NCI-H146 (cell line): ENCODE results near the gene ZNF853.
"Not testable (repeated sequence)": the region's sequence is repeated elsewhere in the genome, so short reads cannot be mapped to it uniquely, and the experiment has no call there.

ENCODE experiments used
- DNase-seq: peaks from one replicate; lab custom pipeline; 2025; lab: John Stamatoyannopoulos, UW

The ZNF853 gene

DNA sequence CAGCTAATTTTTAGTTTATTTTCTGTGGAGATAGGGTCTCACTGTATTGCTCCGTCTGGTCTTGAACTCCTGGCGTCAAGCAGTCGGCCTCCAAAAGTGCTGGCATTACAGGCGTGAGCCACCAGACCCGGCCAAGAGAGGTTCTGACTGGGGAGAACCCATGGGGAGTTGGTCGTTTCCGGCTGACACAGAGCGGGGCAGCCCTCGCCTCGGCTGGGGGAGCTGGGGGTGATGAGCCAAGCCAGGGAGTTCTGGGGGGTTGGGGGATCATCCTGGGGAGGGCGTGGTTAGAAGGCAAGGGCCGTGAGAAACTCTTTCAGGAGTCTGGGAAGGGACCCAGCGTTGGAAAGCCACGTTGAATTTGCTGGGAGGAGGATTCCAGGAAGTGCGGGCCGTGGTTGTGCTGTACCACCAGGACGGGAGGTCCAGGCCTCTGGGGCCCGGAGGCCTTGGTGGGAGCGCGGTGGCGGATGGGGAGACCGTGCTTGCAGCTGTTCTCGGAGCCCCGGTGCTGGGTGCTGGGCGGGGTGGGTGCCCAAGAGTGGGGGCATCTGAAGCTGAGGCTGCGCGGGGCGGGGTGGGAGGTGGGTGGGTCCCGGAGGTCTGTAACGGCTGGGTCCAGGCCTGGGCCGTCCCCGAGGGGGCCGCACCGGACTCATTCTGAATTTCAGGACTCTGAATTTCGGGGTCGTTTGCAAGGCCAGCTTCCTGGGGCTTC lies 8.4 kb upstream of the ZNF853 start:
- DNase-seq, result no peak

DNA sequence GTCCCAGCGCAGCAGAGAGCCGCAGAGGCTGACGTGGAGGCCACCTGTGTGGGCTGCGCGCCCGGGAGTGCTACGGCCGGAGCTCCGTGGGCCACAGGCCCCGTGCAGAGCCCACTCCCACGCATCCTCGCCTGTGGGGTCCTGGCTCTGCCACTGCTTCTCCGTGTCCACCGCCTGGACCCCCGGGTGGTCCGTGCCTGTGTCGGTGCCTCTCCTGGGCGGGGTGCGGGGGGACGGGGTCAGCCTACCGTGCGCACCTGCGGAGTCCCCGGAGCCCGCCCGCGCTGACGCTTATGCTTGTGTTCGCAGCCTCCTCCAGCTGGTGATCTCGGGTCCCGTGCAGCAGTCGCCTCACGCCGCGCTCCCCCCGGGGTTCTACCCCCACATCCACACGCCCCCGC lies 7.8 kb upstream of the ZNF853 start:
- DNase-seq, result no peak

DNA sequence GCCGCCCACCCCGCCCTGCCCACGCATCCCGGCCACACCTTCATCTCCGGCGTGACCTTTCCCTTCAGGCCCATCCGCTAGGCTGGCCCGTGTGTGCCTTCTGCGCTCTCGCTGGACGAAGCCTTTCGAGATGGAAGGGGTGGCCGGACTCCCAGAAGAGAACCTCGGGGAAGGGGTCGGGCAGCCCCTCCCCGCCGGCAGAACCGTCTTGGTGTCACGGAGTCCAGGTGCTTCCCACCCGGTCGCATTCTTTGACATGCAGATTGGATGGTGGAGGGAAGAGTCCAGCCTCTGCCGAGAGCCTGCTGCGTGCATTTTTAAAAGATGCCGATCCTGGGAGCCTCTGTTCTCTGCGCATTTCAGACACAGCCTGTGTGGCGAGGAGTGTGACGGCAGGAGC lies 7.3 kb upstream of the ZNF853 start:
- no peak for DNase-seq

DNA sequence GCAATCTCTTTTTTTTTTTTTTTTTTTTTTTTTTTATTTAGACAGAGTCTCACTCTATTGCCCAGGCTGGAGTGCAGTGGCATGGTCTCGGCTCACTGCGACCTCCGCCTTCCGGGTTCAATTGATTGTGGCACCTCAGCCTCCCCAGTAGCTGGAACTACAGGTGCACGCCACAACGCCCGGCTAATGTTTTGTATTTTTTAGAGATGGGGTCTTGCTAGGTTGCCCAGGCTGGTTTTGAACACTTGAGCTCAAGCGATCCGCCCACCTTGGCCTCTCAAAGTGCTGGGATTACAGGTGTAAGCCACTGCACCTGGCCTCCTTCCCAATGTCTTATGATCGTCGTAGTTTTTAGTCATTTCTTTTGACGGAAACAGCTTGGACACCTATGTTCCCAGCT lies 6.6 kb upstream of the ZNF853 start:
- no peak for DNase-seq

DNA sequence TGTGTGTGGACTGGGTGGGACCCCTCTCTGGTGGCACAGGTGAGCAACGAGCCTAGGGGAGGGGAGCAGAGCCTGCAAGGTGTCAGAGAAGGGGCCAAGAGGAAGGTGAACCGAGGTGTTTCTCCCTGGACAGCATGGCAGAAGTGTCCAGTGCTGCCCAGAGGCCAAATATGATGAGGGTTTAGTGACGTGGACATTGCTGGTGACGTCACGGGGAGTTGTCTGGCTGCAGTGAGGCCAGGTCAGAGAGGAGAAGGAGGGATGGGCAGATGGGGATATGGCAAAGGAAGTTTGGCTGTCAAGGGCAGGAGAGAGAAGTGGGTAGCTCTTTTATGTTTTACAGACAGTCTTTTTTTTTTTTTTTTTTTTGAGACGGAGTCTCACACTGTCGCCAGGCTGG lies 2.6 kb upstream of the ZNF853 start:
- DNase-seq, result no peak

DNA sequence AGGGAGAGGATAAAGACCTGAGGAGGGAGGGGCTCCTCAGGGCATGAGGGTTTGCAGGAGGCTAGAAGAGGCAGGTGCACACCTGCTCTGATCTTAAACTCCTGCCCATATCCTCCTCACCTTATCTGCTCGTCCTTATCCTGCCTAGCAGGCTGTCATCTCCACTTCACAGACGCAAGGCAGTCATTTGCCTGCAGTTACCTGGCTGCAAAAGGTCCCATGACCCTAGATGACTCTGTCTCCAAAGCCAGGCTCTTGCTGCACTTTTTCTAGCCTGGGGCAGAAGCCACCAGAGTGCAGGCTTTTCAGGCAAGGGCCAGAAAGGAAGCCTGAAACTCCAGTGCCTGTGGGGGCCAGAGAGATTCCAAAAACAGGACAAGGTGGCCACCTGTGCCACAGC lies 1.7 kb upstream of the ZNF853 start:
- no peak for DNase-seq

DNA sequence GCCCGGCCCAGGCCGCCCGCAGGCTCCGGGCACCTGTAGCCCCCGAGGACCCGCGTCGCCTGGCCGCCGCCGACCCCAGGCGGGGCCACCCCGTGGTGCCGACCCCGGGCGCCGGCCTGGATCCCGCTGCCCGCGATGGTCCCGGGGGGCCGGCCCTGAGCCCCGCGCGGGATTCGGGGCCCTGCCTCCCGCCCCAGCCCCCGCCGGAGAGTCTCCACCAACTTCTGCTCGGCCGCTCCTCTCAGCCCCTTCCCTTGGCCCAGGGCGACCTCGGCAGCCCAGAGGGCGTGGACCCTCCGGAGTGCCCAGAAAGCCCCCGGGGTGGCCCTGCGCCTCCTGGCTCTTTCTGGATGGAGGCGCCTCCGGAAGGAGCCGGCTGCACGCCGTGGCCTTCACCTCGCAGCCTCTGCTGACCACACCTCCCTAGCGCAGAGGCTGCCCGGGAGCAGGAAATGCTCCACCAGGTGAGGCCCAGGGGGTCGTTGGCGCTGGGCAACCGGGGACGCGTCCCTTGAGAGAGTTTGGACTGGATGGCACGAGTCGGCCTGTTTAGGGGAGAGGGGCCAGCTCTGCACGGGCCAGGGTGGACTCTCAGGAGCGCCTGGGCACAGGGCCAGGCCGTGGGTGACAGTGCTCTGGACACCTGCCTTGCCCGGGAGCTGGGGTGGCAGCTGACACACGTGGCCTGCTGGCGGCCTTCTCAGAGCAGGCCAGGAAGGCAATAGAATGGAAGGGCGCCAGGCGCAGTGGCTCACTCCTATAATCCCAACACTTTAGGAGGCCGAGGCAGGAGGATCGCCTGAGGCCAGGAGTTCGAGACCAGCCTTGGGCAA lies 529 bp downstream of the ZNF853 start:
- DNase-seq, result peak; percentile 81

DNA sequence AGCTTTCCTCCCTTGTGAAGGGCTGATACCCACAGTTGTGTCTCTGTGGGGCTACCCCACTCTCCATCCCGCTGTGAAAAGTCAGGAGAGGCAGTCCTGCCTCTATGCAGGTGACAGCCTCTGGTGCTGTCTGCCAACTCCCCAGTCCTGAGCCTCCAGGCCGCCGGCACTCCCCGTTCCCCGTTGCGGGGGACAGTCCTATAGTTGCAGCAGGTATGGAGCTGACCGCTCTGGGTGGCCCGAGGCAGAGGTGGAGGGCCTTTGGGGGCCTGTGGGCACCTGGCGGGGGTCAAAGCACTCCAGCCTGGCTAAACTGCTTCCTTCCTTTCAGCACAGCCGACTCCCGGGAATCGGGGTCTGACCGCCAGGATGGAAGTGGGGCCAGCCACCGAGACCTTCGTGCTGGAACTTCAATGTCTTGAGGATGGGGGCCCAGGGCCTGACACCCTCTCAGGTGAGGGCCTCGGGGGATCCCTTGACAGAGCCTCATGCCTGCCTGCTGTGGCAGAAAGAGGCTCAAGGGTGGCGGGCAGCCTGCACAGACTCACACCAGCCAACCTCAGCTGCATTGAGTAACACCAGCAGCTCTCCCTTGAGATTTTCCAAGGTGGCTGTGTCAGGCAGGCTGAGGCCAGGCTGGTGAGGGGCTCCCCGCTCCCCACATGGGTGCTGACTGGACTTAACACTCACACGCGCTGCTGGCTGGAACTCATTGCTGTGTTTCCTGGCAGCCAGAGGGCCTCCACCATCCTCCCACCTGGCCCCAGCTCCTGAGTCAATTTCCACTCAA lies 1.6 kb downstream of the ZNF853 start:
- no peak for DNase-seq

DNA sequence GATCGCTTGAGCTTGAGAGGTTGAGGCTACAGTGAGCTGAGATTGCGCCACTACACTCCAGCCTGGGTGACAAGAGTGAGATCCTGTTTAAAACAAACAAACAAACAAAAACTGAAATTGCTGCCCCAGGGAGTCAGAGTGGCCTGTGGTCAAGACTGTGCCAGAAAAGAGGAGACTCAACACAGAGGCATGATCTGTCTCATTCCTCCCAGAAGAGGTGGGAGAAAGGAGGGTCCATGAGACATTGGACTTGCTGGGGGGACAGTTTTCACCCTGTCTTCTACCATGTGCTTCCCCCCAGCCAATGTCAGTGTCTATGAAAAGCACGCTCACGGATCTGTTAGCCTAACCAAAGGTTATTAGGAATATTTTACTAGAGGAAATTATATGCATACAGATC lies 3.2 kb downstream of the ZNF853 start:
- no peak for DNase-seq

DNA sequence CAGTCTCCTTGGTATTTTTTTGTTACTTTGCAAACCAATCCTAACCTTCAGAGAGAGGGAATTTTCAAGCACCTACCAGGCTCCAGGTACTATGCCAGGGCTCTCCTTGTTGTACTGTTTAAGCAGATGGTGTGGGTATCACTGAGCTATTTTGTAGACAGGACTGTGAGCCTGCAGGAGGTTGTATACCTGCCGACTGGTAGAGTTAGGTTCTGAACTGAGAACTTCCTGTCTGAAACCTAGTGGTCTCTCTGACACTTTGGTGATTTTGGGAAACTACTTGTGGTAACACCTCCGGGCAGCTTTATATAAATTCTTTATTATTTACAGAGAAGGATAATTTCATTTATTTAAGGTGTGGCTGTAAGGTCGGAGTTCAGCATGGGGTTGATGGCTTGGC lies 4.6 kb downstream of the ZNF853 start:
- DNase-seq, result no peak

DNA sequence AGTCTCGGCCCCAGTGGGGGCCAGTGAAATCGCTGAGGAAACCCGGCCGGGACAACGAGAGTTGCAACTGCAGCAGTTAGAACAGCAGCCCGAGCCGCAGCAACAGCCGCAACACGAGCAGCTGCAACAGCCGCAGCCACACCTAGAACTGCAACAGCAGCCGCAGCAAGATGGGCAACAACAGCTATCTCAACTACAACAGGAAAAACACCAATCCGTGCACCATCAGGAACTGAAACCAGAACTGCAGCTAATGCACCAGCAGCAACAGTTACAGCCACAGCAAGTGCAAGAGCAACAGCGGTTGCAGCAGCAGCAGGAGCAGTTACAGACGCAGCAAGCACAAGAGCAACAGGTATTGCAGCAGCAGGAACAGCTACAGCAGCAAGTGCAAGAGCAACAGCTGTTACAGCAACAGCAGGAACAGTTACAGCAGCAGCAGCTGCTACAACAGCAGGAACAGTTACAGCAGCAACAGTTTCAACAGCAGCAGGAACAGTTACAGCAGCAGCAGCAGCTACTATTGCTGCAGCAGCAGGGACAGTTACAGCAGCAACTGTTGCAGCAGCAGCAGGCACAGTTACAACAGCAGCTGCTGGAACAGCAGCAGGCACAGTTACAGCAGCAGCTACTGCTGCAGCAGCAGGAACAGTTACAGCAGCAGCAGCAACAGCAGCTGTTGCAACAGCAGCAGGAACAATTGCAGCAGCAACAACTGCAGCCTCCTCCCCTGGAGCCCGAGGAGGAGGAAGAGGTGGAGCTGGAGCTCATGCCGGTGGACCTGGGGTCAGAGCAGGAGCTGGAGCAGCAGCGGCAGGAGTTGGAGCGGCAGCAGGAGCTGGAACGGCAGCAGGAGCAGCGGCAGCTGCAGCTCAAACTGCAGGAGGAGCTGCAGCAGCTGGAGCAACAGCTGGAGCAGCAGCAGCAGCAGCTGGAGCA lies 6.1 kb downstream of the ZNF853 start:
- no peak for DNase-seq

DNA sequence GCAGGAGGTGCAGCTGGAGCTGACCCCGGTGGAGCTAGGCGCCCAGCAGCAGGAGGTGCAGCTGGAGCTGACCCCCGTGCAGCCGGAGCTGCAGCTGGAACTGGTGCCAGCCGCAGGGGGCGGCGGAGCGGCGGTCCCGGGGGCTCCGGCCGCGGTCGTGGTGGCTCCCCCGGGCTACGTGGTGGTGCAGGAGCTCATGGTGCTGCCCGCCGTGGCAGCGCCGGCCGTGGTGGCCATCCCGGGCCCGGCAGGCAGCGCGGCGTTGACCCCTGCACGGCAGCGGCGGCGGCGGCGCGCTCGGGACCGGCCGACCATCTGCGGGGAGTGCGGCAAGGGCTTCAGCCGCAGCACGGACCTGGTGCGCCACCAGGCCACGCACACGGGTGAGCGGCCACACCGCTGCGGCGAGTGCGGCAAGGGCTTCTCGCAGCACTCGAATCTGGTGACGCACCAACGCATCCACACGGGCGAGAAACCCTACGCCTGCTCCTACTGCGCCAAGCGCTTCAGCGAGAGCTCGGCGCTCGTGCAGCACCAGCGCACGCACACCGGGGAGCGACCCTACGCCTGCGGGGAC lies 6.8 kb downstream of the ZNF853 start:
- no peak for DNase-seq

DNA sequence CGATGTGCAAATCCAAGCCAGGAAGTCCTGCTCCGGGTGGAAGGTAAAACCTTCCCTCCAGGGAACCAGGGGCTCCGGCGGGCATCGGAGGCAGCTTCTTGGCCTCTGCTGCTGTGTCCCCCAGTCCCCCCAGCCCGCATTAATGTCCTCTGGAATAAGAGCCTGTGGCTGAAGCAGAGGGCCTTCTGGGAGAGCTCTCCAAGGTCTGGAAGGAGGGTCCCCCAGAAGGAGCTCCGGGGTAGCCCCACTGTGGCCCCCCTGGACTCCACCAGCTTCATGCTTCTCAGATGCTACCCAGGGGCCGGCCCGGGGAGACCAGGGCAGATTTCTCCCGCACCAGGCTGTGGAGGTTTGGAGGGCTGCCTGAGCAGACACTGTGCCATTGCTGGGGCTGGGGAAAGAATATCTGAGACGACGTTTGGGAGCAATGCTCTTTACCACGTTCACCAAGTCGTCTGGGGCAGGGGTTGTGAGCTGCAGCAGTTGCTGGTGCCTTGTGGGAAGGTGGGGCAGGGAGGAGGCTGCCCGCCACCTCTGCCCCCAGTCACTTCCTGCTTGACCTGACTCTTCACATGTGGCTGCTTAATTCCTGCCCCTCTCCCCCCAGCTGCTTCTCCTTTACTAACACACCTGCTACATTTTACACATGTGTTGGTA lies 8.3 kb downstream of the ZNF853 start:
- no peak for DNase-seq

DNA sequence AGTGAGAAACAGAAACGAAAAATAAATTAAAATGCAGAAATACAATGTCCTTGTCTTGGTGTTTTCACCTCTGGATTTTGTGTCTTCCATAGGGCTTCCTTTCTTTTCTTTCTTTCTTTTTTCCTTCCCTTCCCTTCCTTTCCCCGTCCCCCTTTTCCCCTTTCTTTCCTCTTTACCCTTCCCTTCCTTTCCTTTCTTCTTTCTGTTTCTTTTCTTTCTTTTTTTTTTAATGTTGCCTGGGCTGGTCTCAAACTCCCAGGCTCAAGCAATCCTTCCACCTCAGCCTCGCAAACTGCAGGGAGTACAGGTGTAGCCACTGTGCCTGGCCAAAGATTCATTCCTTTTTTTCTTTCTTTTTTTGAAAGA lies 8.8 kb downstream of the ZNF853 start:
- DNase-seq, result no peak

DNA sequence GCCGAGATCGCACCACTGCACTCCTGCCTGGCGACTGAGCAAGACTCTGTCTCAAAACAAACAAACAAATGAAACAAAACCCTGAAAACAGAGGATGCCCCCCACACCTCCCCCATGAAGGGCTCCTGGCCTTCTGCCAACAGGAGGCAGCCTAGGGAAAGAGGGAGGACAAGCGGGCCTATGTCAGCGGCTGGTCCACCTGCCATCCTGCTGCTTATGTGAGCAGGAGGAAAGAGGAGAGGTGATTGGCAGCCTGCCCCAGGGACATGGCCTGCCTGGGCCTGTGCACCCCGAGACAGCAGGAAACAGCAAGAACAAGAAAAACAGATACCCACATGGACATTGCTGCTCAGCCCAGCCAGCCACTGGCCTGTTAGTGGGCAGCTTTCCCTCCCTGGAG lies 12.6 kb downstream of the ZNF853 start:
- DNase-seq, result no peak

DNA sequence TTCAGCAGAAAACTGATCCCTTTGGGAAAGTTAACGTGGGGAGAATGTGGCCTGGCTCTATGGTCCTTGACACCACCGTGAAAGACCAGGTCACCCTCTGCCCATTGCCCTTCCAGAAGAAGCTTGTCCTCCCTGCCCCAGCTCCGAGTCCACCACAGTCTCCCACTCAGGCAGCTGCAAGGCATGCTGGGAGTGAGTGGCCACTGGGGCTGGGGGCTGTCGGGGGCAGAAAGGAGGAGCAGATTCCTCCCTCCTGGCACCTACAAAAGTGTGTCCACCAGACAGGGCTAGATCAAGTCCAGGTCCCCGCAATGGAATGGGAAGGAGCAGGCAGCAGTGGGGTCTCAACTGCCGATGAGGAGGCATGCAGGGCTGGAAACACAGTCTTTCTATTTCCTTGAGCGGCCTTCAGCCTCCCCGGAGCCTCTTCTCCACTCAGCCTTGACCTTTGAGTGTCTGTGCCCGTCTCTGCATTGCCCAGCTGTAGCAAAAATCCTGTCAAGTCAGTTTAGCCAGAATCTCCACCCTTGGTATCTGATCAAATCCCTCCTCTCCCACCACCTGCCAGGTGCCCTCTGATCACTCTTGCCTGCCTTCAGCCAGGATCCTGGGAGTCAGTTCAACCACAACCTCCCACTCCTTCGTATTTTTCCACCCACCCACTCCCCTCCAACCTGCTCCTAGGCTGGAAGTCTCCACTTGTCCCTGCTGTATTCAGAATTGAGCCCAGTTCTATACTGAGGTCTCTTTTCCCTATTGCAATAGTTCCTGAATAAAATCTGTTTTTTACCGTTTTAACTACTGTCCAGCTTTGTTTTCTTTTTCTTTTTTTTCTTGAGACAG lies 14.8 kb downstream of the ZNF853 start:
- no peak for DNase-seq

DNA sequence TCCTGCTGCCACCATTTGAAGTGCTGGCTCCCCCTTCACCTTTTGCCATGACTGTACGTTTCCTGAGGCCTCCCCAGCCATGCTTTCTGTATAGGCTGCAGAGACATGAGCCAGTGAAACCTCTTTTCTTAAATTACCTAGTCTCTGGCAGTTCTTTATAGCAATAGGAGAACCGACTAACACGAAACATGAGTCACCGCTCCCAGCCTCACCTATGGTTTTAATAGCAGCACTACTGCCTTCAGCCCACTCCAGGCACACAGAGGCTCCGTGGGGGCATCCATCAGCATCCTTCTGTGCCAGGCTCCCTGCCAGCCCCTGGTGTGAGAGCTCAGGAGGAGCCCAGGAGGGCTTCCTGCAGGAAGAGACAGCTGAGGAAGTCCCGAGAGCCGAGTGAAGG lies 16.2 kb downstream of the ZNF853 start:
- no peak for DNase-seq

DNA sequence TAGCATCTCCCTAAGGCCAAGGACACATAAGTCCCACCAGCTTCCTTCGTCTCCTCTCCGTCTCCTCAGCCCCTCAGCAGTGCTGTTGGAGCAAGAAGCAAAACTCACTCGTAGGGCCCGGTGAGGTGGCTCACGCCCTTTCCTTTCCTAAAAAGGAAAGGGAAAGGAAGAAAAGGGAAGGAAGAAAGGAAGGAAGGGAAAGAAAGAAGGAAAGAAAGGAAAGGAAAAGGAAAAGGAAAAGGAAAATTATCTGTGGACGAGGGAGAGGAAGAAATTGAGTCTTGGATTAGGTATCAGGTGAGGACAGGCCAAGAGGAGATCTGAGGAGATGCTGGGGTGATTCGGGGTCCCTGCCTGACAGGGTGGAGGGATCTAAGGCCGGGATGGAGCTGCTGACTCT lies 18.6 kb downstream of the ZNF853 start:
- no peak for DNase-seq

DNA sequence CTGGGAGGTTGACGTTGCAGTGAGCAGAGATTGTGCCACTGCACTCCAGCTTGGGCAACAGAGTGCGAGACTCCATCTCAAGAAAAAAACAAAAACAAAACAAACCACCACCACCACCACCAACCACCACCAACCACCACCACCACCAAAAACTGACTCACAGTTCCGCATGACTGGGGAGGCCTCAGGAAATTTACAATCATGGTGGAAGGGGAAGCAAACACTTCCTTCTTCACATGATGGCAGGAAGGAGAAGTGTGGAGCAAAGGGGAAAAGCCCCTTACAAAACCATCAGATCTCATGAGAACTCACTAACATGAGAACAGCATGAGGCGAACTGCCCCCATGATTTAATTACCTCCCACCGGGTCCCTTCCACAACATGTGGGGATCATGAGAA lies 19.6 kb downstream of the ZNF853 start:
- not testable (repeated sequence) for DNase-seq
